Testis (tissue), 3 donors: ENCODE measurements around the gene RAB3C. TPM values are rescaled to one million over a fixed set of nuclear protein-coding genes. Genes with fewer than 3 reads are reported as not detected.

Source experiments
- DNase-seq: peaks from one replicate; pipeline ENCODE4 v3.0.0-alpha.2; 2019
- H3K27ac ChIP-seq, 2 donors: fragments of 200-600 bp; sonication (generic); one replicate each; pipeline ENCODE4 v1.5.1; 2019
- H3K27me3 ChIP-seq: fragments of 200-600 bp; sonication (generic); one replicate; pipeline ENCODE4 v1.5.1; 2019
- H3K36me3 ChIP-seq: fragments of 200-600 bp; sonication (generic); one replicate; pipeline ENCODE4 v1.5.1; 2017; ENCODE audit warnings: low read depth; ENCODE audit errors: missing control alignments
- H3K4me1 ChIP-seq: fragments of 200-600 bp; sonication (generic); one replicate; pipeline ENCODE4 v1.5.1; 2019
- H3K4me3 ChIP-seq, 2 donors: fragments of 200-600 bp; sonication (generic); one replicate each; pipeline ENCODE4 v1.5.1; 2017 to 2019
- H3K9me3 ChIP-seq: fragments of 200-600 bp; sonication (generic); one replicate; pipeline ENCODE4 v1.5.1; 2017
- POLR2A ChIP-seq: fragments of 450-650 bp; IDR thresholded peaks from one replicate; pipeline ENCODE4 v1.6.1; 2017; ENCODE audit warnings: antibody characterized with exemption, mild to moderate bottlenecking, moderate library complexity
- WGBS, 2 donors: methylation state at CpG; one replicate each; pipeline ENCODE4 v1.1.5; 2018; 5-methylcytosine and 5-hydroxymethylcytosine counted together
- intact Hi-C: fragments of 100-400 bp; cut with DNase I; formaldehyde crosslinking; loops from one replicate; pipeline ENCODE4 v1.15.1; 2023; ENCODE audit warnings: low total_unique reads
- polyA plus RNA-seq: library from polyadenylated mRNA; stranded (reverse); fragments of 350-450 nt; fragmentation: Illumina TruSeq; extraction: RNeasy Lipid Tissue Mini Kit (QIAGEN cat#74804); gene quantifications from one replicate; pipeline ENCODE4 v1.2.3, GENCODE V29; 2014; ENCODE audit warnings: low read depth, low replicate concordance; ENCODE audit not compliant: insufficient read depth
- total RNA-seq, 2 donors: library from RNA; depleted of rRNA; stranded (reverse); fragments of >200 nt; gene quantifications; one replicate each; pipeline ENCODE4 v1.2.3, GENCODE V29; 2016
- TF ChIP-seq, protein P1 (sequence below), 3 experiments: fragments of 450-650 bp in 2 of 3; fragments of 200-600 bp in 1 of 3; sonication (generic) in 1 of 3; IDR thresholded peaks; one replicate each; pipeline ENCODE4 v1.5.1; 2016 to 2019; ENCODE audit warnings: antibody characterized with exemption in 3 of 3, mild to moderate bottlenecking in 2 of 3, moderate library complexity in 1 of 3

Gene RAB3C
- total and polyA plus RNA-seq, 3 donors from 2014 or later, result 0.47 to 2.5 (median 1.8) TPM

DNA sequence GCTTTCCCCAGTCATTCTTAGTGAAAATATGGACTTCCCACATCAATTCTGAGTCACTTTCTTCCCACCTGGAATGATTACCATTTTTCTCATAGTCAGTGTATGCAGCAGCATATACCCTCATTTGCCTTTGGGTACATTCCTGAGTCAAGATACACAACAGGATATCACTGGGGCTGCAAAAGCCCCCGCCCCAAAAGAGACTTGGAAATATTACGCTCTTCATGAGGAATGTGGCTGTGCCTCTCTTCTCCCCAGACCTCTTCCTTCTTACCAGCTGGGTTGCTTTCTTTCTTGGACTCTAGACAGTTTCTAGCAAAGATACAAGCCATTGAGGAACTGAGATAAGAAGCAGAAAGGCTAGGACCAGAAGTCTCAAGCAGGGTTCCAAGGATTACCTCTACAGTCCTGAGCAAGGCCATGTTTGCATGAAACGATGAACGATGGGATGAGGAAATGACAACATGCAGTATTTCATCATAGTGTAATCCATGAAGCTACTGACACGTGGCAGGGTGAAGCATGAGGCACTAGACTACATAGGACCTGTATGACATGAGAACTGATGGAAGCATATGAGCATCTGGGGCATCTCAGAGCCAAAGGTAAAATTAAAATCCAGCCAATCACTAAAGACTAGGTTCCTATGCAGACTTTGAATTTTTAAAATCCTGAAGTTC is 218.1 kb downstream of the RAB3C start:
- Histone ChIP-seq H3K36me3 (no peaks in the 10 kb centered on the region), H3K27me3 (no peaks in the 10 kb centered on the region), H3K9me3 (no peaks in the 10 kb centered on the region), H3K4me1 (no peaks in the 10 kb centered on the region), H3K4me3 (no peak overlapping the region), H3K27ac (no peak overlapping the region)
- TF ChIP-seq POLR2A, result no peak
- TF ChIP-seq, protein P1, sequence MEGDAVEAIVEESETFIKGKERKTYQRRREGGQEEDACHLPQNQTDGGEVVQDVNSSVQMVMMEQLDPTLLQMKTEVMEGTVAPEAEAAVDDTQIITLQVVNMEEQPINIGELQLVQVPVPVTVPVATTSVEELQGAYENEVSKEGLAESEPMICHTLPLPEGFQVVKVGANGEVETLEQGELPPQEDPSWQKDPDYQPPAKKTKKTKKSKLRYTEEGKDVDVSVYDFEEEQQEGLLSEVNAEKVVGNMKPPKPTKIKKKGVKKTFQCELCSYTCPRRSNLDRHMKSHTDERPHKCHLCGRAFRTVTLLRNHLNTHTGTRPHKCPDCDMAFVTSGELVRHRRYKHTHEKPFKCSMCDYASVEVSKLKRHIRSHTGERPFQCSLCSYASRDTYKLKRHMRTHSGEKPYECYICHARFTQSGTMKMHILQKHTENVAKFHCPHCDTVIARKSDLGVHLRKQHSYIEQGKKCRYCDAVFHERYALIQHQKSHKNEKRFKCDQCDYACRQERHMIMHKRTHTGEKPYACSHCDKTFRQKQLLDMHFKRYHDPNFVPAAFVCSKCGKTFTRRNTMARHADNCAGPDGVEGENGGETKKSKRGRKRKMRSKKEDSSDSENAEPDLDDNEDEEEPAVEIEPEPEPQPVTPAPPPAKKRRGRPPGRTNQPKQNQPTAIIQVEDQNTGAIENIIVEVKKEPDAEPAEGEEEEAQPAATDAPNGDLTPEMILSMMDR (IDR thresholded peaks at IDR 0.05), result no peak
- 87 to 88% methylated on average over 5 of the region's 5 CpGs for WGBS, 2 donors
- intact Hi-C loops, result no loop called here
- DNase-seq, result no peak

DNA sequence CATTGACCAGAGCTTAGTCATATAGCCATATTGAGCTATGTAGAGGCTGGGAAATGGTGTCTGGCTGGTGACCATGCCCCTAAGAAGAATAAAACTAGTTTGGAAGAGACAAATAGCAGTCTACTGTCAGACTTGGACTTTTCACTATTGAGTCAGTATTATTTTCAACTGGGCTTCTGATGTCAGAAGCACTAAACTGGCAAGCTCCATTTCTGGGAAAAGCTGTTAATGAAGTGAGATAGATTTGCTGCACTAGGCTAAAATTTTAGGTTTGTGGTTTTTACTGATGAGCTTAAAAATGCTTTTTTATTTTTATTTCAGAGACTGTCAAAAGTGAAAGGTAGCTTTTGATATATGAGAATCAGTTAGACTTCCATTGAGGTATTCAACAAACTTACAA is 220.2 kb downstream of the RAB3C start:
- Histone ChIP-seq H3K27me3 (no peaks in the 10 kb centered on the region), H3K36me3 (no peaks in the 10 kb centered on the region), H3K27ac (no peak overlapping the region), H3K4me1 (no peaks in the 10 kb centered on the region), H3K9me3 (no peaks in the 10 kb centered on the region), H3K4me3 (no peak overlapping the region)
- intact Hi-C loops, result no loop called here
- TF ChIP-seq POLR2A, result no peak
- TF ChIP-seq, protein P1 (IDR thresholded peaks at IDR 0.05), result no peak
- DNase-seq, result no peak

DNA sequence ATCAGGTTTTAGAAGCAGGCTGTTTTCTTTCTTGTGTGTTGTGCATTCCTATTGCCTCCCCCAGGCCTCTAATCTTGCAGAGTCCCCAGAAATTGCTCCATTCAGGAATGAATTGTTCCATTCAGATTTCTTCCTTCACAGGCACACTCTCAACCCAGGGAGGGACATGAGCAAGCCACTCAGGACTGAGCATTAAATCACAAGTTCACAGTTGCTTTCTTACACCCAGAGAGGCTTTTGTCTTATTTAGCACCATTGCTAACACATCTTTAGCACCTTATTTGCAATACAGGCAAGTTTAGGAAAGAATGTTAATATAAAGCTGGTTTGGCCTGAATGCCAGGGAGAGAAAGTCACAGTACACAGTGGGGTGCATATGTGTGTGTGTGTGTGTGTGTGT is 221.4 kb downstream of the RAB3C start:
- Histone ChIP-seq H3K27ac (no peak overlapping the region), H3K9me3 (no peaks in the 10 kb centered on the region), H3K27me3 (no peaks in the 10 kb centered on the region), H3K4me1 (no peaks in the 10 kb centered on the region), H3K4me3 (no peak overlapping the region), H3K36me3 (no peaks in the 10 kb centered on the region)
- DNase-seq, result no peak
- intact Hi-C loops, result no loop called here
- TF ChIP-seq, protein P1 (IDR thresholded peaks at IDR 0.05), result no peak
- no peak for TF ChIP-seq POLR2A

DNA sequence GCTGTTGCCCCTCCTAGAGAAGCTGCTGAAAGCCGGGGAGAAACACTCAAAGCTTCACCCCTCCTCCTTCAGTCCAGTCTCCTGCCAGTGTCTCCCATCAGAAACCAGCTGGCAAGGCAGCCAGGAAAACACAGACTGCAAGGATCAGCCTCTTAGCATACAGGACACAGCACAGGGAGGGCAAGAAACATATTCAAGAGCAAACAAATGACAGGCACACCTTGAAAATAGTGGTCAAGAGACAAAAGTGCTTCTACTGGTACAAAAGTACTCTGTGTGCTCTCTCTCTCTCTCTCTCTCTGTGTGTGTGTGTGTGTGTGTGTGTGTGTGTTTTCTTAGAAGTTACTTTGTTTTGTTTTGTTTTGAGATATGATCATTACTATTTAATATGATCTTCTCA is 227.2 kb downstream of the RAB3C start:
- H3K36me3 ChIP-seq, result no peaks in the 10 kb centered on the region
- intact Hi-C loops, result no loop called here
- H3K27ac ChIP-seq, result no peak overlapping the region
- H3K9me3 ChIP-seq, result no peaks in the 10 kb centered on the region
- H3K27me3 ChIP-seq, result no peaks in the 10 kb centered on the region
- 32 to 44% methylated on average over 1 of the region's 1 CpG for WGBS, 2 donors
- no peak for TF ChIP-seq POLR2A
- TF ChIP-seq, protein P1 (IDR thresholded peaks at IDR 0.05), result no peak
- no peak overlapping the region for H3K4me3 ChIP-seq
- DNase-seq, result no peak
- H3K4me1 ChIP-seq, result no peaks in the 10 kb centered on the region

DNA sequence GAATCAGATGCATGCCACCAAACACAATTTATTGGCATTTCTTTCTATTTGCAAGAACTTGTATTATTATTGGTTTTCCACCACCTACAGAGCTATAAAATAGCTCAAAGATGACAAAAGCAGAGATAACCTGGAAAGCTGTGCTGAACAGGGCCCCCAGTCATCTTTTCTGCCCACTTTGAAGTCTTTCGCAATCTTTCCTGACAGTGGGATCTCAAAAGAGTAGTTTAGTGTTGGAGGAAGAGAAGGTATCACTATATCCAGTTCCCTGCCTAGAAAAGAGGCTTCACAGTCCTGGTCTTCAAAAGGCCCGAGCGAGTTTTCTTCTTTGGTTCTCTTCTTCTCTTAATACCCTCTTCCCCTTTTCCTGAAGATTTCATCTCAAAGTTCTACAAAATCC is 231.0 kb downstream of the RAB3C start:
- Histone ChIP-seq H3K36me3 (no peaks in the 10 kb centered on the region), H3K9me3 (no peaks in the 10 kb centered on the region), H3K27me3 (no peaks in the 10 kb centered on the region), H3K4me3 (no peak overlapping the region), H3K27ac (no peak overlapping the region), H3K4me1 (no peaks in the 10 kb centered on the region)
- TF ChIP-seq, protein P1 (IDR thresholded peaks at IDR 0.05), result no peak
- TF ChIP-seq POLR2A, result no peak
- intact Hi-C loops, result no loop called here
- DNase-seq, result no peak
- WGBS, 2 donors, result 97 to 99% methylated on average over 3 of the region's 3 CpGs
